ENCODE results near the gene PUS7.

- TF ChIP-seq CTCF (optimal IDR thresholded peaks at IDR 0.05 in 1 of 3, IDR thresholded peaks at IDR 0.05 in 1 of 3, conservative IDR thresholded peaks at IDR 0.05 in 1 of 3; ENCODE audit: extremely low read depth in 1 of 3, insufficient read depth in 2 of 3, low read length in 3 of 3) (no peak), EZH2 (IDR thresholded peaks at IDR 0.05; ENCODE audit: low read length) (no peak)
Observed at GRCh38 chr7:105454921-105455320, 67.2 kb downstream of the PUS7 start.

All from keratinocyte (primary cell).